Endothelial cell of hepatic sinusoid (primary cell): ENCODE data around the gene NOL4L.

Experiments used
- in situ Hi-C: cut with HindIII; loops from 2 replicates; pipeline ENCODE4 v1.10.0; 2017; ENCODE audit warnings: low sequenced_read_pairs

NOL4L gene

GRCh38 chr20:32614772-32615171 is 29.6 kb upstream of the NOL4L start:
- in situ Hi-C loops = no loop called here

GRCh38 chr20:32614303-32614702 is 29.2 kb upstream of the NOL4L start:
- in situ Hi-C loops = no loop called here

- in situ Hi-C loops = no loop called here
Observed at GRCh38 chr20:32613192-32614053, 28.3 kb upstream of the NOL4L start.

GRCh38 chr20:32612351-32613191 is 27.4 kb upstream of the NOL4L start:
- in situ Hi-C loops = no loop called here

GRCh38 chr20:32611868-32612267 is 26.7 kb upstream of the NOL4L start:
- in situ Hi-C loops = no loop called here

- in situ Hi-C loops = no loop called here
Observed at GRCh38 chr20:32611286-32611685, 26.2 kb upstream of the NOL4L start.

GRCh38 chr20:32610472-32611218 is 25.5 kb upstream of the NOL4L start:
- in situ Hi-C loops = no loop called here

GRCh38 chr20:32609993-32610392 is 24.9 kb upstream of the NOL4L start:
- in situ Hi-C loops = no loop called here

GRCh38 chr20:32609111-32609773 is 24.1 kb upstream of the NOL4L start:
- in situ Hi-C loops = no loop called here

GRCh38 chr20:32608664-32609015 is 23.5 kb upstream of the NOL4L start:
- in situ Hi-C loops = no loop called here

GRCh38 chr20:32607727-32608663 is 22.9 kb upstream of the NOL4L start:
- in situ Hi-C loops = no loop called here

GRCh38 chr20:32607324-32607723 is 22.2 kb upstream of the NOL4L start:
- in situ Hi-C loops = no loop called here

- in situ Hi-C loops = no loop called here
Observed at GRCh38 chr20:32606790-32607189, 21.7 kb upstream of the NOL4L start.

- in situ Hi-C loops = no loop called here
Observed at GRCh38 chr20:32606107-32606506, 21.0 kb upstream of the NOL4L start.

- in situ Hi-C loops = no loop called here
Observed at GRCh38 chr20:32605167-32605656, 20.1 kb upstream of the NOL4L start.

- in situ Hi-C loops = no loop called here
Observed at GRCh38 chr20:32603046-32603726, 18.1 kb upstream of the NOL4L start.

- in situ Hi-C loops = no loop called here
Observed at GRCh38 chr20:32602273-32602672, 17.1 kb upstream of the NOL4L start.

GRCh38 chr20:32600681-32601237 is 15.6 kb upstream of the NOL4L start:
- in situ Hi-C loops = no loop called here
